ENCODE data around the gene GSTO2. TPM values are rescaled to one million over a fixed set of nuclear protein-coding genes. Genes with fewer than 3 reads are reported as not detected.
A peak's percentile ranks its signal among the peaks of the same experiment; 100 is the strongest.

GSTO2 gene
- total RNA-seq, 2 experiments from 2014 or later, result 2.3 to 2.6 TPM

- no peaks in the 10 kb centered on the region for H3K36me3 Mint-ChIP-seq
- H3K9me3 Mint-ChIP-seq, result no peaks in the 10 kb centered on the region
- H3K4me1 Mint-ChIP-seq (ENCODE audit: low read depth), result peaks cover 10% of the 10 kb centered on the region
- H3K27ac Mint-ChIP-seq, result no peak overlapping the region
- ChIA-PET CTCF (interaction anchor here (3.7 to 11.0 kb wide), 4 partner anchors 9 to 73 kb away, joined by 13 to 240 read pairs (median 123); partner anchors contain the start of gene ITPRIP), POLR2A (interaction anchor here (0.9 kb wide), 1 partner anchor 9 kb away, joined by 4 read pairs; no protein-coding TSS in a partner anchor)
- intact Hi-C loops (cut with micrococcal nuclease), result no loop called here
- DNase-seq, result no peak
- H3K27me3 Mint-ChIP-seq, result no peaks in the 10 kb centered on the region
- no peak overlapping the region for H3K4me3 Mint-ChIP-seq
Observed at GRCh38 chr10:104347295-104348045, 78.5 kb downstream of the GSTO2 start.

GRCh38 chr10:104348601-104349000, 79.6 kb downstream of the GSTO2 start:
- ChIA-PET CTCF (interaction anchor here (1.2 to 11.0 kb wide), 6 partner anchors 11 to 74 kb away, joined by 3 to 240 read pairs (median 40); partner anchors contain the start of gene ITPRIP), POLR2A (no interaction called here)
- Mint-ChIP-seq H3K27me3 (no peaks in the 10 kb centered on the region), H3K36me3 (no peaks in the 10 kb centered on the region), H3K9me3 (no peaks in the 10 kb centered on the region), H3K27ac (no peak overlapping the region), H3K4me1 (ENCODE audit: low read depth) (peaks cover 10% of the 10 kb centered on the region), H3K4me3 (no peak overlapping the region)
- intact Hi-C loops (cut with micrococcal nuclease), result no loop called here
- no peak for DNase-seq

- Mint-ChIP-seq H3K27me3 (no peaks in the 10 kb centered on the region), H3K9me3 (no peaks in the 10 kb centered on the region), H3K4me1 (ENCODE audit: low read depth) (peaks cover 10% of the 10 kb centered on the region), H3K4me3 (no peak overlapping the region), H3K27ac (no peak overlapping the region), H3K36me3 (no peaks in the 10 kb centered on the region)
- ChIA-PET CTCF (interaction anchor here (0.6 to 11.0 kb wide), 12 partner anchors 8 to 94 kb away, joined by 3 to 240 read pairs (median 13); partner anchors contain the start of gene ITPRIP), POLR2A (interaction anchor here (0.6 to 2.5 kb wide), 4 partner anchors 11 to 43 kb away, joined by 4 to 16 read pairs (median 8); partner anchors contain the start of gene ITPRIP)
- DNase-seq, result no peak
- intact Hi-C loops (cut with micrococcal nuclease), result loop anchor here (1.0 to 5.0 kb wide), 3 partner anchors 44 to 432 kb away; partner anchors contain the start of gene STN1
Observed at GRCh38 chr10:104349623-104350126, 80.7 kb downstream of the GSTO2 start.

- no peak overlapping the region for H3K27ac Mint-ChIP-seq
- DNase-seq, result no peak
- no peaks in the 10 kb centered on the region for H3K27me3 Mint-ChIP-seq
- CTCF ChIA-PET, result interaction anchor here (0.6 to 11.0 kb wide), 20 partner anchors 9 to 230 kb away, joined by 3 to 240 read pairs (median 8); partner anchors contain the start of genes GSTO2 and ITPRIP
- POLR2A ChIA-PET, result interaction anchor here (1.2 to 2.5 kb wide), 4 partner anchors 12 to 55 kb away, joined by 4 to 16 read pairs (median 10); partner anchors contain the start of gene ITPRIP
- H3K36me3 Mint-ChIP-seq, result no peaks in the 10 kb centered on the region
- intact Hi-C loops (cut with micrococcal nuclease), result loop anchor here (1.0 to 5.0 kb wide), 3 partner anchors 45 to 433 kb away; partner anchors contain the start of gene STN1
- H3K9me3 Mint-ChIP-seq, result no peaks in the 10 kb centered on the region
- peaks cover 10% of the 10 kb centered on the region for H3K4me1 Mint-ChIP-seq (ENCODE audit: low read depth)
- no peak overlapping the region for H3K4me3 Mint-ChIP-seq
Observed at GRCh38 chr10:104350127-104350635, 81.2 kb downstream of the GSTO2 start.

- intact Hi-C loops (cut with micrococcal nuclease), result loop anchor here (1.0 to 5.0 kb wide), 2 partner anchors 22 to 434 kb away; partner anchors contain the start of gene STN1
- CTCF ChIA-PET, result interaction anchor here (0.6 to 11.0 kb wide), 23 partner anchors 8 to 231 kb away, joined by 3 to 240 read pairs (median 6); partner anchors contain the start of genes GSTO2 and ITPRIP
- no peak for DNase-seq
- H3K4me1 Mint-ChIP-seq (ENCODE audit: low read depth), result peaks cover 1% of the 10 kb centered on the region
- POLR2A ChIA-PET, result interaction anchor here (0.9 to 2.5 kb wide), 6 partner anchors 13 to 83 kb away, joined by 4 to 16 read pairs (median 6); partner anchors contain the start of gene ITPRIP
- peak overlapping the region; percentile 68 for H3K27ac Mint-ChIP-seq
- no peaks in the 10 kb centered on the region for H3K27me3 Mint-ChIP-seq
- H3K9me3 Mint-ChIP-seq, result no peaks in the 10 kb centered on the region
- H3K36me3 Mint-ChIP-seq, result no peaks in the 10 kb centered on the region
- H3K4me3 Mint-ChIP-seq, result peak overlapping the region; percentile 53
Observed at GRCh38 chr10:104351061-104351702, 82.2 kb downstream of the GSTO2 start.

GRCh38 chr10:104351919-104352318, 82.9 kb downstream of the GSTO2 start:
- no peaks in the 10 kb centered on the region for H3K27me3 Mint-ChIP-seq
- DNase-seq, result no peak
- H3K36me3 Mint-ChIP-seq, result no peaks in the 10 kb centered on the region
- CTCF ChIA-PET, result interaction anchor here (0.6 to 11.0 kb wide), 15 partner anchors 8 to 196 kb away, joined by 3 to 240 read pairs (median 12); partner anchors contain the start of genes GSTO2 and ITPRIP
- POLR2A ChIA-PET, result interaction anchor here (0.9 to 2.5 kb wide), 4 partner anchors 14 to 84 kb away, joined by 4 to 16 read pairs (median 6); partner anchors contain the start of gene ITPRIP
- no peaks in the 10 kb centered on the region for H3K9me3 Mint-ChIP-seq
- no peaks in the 10 kb centered on the region for H3K4me1 Mint-ChIP-seq (ENCODE audit: low read depth)
- peak overlapping the region; percentile 43 for H3K27ac Mint-ChIP-seq
- intact Hi-C loops (cut with micrococcal nuclease), result loop anchor here (1.0 to 5.0 kb wide), 3 partner anchors 23 to 435 kb away; partner anchors contain the start of gene STN1
- H3K4me3 Mint-ChIP-seq, result peak overlapping the region; percentile 25

- POLR2A ChIA-PET, result interaction anchor here (0.9 to 1.4 kb wide), 3 partner anchors 16 to 85 kb away, joined by 3 to 6 read pairs (median 3); partner anchors contain the start of gene GSTO2
- peak; percentile 94 for DNase-seq
- Mint-ChIP-seq H3K9me3 (no peaks in the 10 kb centered on the region), H3K4me3 (peak within 1 kb of the TSS; percentile 10), H3K36me3 (no peaks in the 10 kb centered on the region), H3K4me1 (ENCODE audit: low read depth) (no peaks in the 10 kb centered on the region), H3K27me3 (no peaks in the 10 kb centered on the region), H3K27ac (peak within 1 kb of the TSS; percentile 29)
- intact Hi-C loops (cut with micrococcal nuclease), result loop anchor here (1.0 to 5.0 kb wide), 3 partner anchors 15 to 436 kb away; partner anchors contain the start of genes ITPRIP and STN1
- CTCF ChIA-PET, result interaction anchor here (0.6 to 11.0 kb wide), 23 partner anchors 11 to 232 kb away, joined by 3 to 240 read pairs (median 5); partner anchors contain the start of genes ITPRIP and SFR1
Observed at GRCh38 chr10:104353325-104354048, 84.5 kb downstream of the GSTO2 start, which contains the start of gene CFAP58. Gene CFAP58, plus strand, starts transcription at chr10:104353833. Its CDS starts 65 bp downstream, at chr10:104353898.

Small RNA genes within 50 kb of the gene (microRNA-seq; reads per million reads assigned to microRNA genes)
- not detected for gene MIR4482 (ENCODE audit: borderline microRNAs expressed, borderline number of aligned reads, borderline replicate concordance)

Other genes with a start within 250 kb of the GSTO2 start
- not detected for gene COL17A1, start 183.3 kb upstream of the GSTO2 start, total RNA-seq
- gene SFR1, start 147.0 kb upstream of the GSTO2 start, total RNA-seq, result 10 to 100 TPM; 16.8 to 19.2 TPM
- under 1 TPM; 0.19 to 0.22 TPM for gene CFAP43, start 36.8 kb upstream of the GSTO2 start, total RNA-seq
- gene GSTO1, start 14.3 kb upstream of the GSTO2 start, total RNA-seq, result 100 to 1,000 TPM; 215 to 225 TPM
- 10 to 100 TPM; 15.6 to 16.6 TPM for gene ITPRIP, start 69.3 kb downstream of the GSTO2 start, total RNA-seq
- gene CFAP58, start 84.6 kb downstream of the GSTO2 start, total RNA-seq, result under 1 TPM; 0.31 to 0.88 TPM